Activated CD8-positive, alpha-beta memory T cell treated with anti-CD3 and anti-CD28 coated beads, Interleukin-2, amount 50 U/mL, for 1 hour (primary cell): ENCODE results near the gene CSMD2.

Experiments used
- DNase-seq: peaks from one replicate; pipeline ENCODE4 v3.0.0-alpha.2; 2020; ENCODE audit errors: extremely low read depth

Gene CSMD2

GRCh38 chr1:33819290-33819912 is 345.6 kb downstream of the CSMD2 start:
- DNase-seq, result no peak

- no peak for DNase-seq
Measured at GRCh38 chr1:33818071-33818470, 347.0 kb downstream of the CSMD2 start.

GRCh38 chr1:33815061-33815460 is 350.0 kb downstream of the CSMD2 start:
- no peak for DNase-seq

DNA sequence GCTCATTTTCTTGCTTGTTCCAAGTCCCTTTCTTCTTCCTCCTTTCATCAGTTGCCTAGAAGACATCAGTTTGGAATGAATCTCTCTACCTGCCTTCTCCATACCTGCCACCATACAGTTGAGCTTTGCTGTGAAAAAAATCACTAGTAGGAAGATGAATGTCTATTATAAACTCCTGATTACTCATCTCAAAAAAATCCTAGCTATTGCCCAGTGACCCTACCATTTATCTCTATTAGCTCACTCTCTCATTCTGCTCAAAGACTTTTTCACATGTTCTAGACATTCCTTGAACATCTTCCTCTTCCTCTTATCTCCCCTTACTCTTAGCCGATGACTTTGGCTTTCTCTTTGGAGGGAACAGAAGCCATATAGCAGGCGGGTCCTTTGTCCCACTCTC is 350.9 kb downstream of the CSMD2 start:
- DNase-seq, result no peak

DNA sequence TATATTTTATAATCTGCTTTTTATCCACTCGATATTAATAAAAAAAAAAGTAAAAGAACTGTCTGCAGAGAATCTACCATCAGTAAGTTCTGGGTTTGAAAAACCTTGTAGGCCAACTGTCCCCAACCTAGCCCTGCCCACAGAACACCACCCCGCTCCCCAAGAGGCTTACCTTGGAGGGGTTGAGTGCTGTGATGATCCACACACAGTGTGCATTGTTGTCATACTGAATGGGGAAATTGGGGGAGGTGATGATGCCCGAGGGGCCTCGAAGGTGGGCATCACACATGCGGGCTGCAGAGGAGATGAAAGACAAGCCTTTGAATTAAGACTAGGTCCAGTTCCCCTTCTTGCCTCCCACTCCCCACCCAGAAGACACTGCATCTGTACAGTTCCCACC is 354.5 kb downstream of the CSMD2 start:
- DNase-seq, result no peak

- no peak for DNase-seq
Measured at GRCh38 chr1:33805988-33806387, 359.0 kb downstream of the CSMD2 start.

- DNase-seq, result no peak
Measured at GRCh38 chr1:33802268-33802667, 362.8 kb downstream of the CSMD2 start.

- DNase-seq, result no peak
Measured at GRCh38 chr1:33797849-33798248, 367.2 kb downstream of the CSMD2 start.

DNA sequence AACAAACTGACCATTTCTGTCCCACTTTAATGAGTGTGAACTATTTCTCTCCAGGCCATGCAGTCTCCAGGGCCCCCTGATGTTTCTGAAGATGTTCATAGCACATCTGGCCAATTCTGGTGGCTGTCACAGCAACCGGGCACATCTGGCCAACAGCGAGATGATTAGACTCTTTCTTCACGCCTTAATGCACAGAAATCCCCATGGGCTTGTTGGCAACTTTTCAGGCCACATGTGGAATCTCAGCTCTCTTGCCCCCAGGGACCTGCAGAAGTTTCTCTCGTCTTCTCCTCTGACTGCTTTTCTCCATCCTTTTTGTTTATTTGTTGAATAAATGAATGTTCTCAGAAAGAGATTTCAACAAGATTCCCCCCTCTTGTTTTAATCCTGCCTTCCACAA is 372.4 kb downstream of the CSMD2 start:
- no peak for DNase-seq

GRCh38 chr1:33792216-33792615 is 372.8 kb downstream of the CSMD2 start:
- no peak for DNase-seq

DNA sequence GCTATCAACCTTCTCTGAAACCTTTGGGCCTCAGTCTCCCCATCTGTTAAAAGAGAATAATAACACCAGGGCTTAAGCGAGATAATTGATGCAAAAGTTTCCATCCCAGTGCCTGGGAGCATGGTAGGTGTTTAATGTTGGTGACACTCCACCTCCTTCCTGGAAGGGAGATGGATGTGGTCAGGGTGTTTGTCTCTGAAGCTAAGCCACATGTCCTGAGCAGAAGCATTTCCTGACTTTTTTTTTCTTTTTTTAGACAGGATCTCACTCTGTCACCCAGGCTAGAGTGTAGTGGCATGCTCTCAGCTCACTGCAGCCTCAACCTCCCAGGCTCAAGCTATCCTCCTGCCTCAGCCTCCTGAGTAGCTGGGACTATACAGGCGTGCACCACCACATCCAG is 373.8 kb downstream of the CSMD2 start:
- no peak for DNase-seq

- DNase-seq, result no peak
Measured at GRCh38 chr1:33790577-33790976, 374.5 kb downstream of the CSMD2 start.

DNA sequence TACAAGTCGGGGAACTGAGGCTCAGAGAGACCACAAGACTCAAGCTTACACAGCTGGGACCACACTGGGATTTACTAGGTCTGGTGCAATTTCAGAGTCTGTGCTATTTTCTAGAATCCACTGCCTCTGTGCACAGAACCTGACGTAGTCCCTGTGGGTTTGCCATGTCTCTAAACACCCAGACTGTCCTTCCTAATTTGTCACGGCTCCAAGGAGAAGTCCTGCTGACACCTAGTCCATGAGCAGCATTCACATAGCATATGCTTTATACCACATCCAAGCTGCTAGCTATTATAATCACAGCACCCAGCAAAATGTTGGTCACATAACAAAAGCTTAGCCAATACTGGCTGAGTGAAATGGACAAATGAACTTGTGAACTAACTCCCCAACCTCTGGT is 380.2 kb downstream of the CSMD2 start:
- no peak for DNase-seq

GRCh38 chr1:33782776-33783175 is 382.3 kb downstream of the CSMD2 start:
- no peak for DNase-seq

DNA sequence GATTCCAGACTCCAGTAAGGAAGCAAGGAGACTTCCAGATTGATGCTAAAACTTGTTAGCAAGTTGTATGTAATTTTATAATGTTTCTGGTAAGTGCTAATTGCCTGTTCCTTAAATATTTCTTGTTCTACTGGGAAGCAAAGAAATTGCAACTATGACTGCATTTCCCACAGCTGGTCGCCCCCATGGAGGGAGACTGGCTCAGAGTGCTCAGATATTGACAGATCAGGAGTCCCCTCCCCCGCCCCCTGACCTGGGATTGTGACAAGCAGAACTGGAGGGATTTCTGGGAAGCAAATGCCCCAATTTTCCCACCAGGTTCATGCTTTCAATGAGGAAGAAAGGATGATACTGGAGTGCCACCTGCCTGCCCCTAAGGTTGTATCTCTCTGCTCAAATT is 383.4 kb downstream of the CSMD2 start:
- DNase-seq, result no peak

DNA sequence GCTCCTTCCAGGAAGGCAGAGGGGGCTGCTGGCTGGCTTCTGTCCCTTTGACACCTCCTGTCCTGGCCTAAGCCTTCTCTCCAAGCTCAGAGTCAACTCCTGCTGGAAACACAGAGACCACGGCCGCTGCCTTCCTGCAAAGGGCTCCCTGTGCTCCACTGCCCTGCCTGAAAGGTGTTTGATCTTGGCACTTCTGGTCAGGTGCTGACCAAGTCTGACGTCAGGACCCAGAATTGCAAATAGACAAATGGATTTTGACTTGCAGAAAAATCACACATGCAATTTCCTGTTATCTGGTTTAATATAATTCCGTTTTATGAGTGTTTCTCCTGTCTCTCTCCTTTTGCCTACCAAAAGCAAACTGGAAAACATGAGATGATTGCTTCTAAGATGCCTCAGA is 387.7 kb downstream of the CSMD2 start:
- DNase-seq, result no peak

DNA sequence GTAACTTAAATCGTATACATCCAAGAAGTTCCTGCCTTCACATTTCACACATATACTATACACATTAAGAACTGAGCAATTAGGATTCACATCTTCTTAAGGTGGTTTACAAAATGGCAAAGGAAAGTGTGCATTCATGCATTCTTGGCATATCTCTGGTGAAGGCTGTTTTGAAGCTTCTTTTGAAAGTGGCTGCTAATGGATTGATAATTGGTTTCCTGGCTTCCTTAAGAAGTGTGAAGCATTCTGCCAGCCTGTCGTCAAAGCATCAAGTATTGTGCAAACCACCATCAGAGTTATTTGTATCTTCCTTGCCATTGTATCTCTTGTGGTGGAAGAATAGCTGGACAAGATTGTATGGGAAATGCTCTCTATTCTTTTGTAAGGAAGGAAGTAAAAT is 396.2 kb downstream of the CSMD2 start:
- DNase-seq, result no peak

DNA sequence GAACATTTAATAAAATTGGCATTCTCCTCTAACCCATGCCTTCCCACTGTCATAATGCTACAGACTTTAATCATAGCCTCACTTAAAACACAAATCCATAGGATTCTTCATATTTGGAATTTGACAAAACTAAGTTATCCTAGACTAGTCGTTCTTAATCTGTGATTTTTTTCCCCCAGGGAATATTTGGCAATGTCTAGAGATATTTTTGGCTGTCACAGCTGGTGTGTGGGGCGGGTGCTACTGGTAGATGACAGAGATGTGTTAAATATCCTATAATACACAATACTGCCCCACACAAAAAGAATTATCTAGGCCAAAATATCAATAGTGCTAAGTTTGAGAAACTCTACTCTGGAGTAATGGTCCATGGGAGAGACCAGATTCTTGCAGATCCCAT is 396.9 kb downstream of the CSMD2 start:
- DNase-seq, result no peak

DNA sequence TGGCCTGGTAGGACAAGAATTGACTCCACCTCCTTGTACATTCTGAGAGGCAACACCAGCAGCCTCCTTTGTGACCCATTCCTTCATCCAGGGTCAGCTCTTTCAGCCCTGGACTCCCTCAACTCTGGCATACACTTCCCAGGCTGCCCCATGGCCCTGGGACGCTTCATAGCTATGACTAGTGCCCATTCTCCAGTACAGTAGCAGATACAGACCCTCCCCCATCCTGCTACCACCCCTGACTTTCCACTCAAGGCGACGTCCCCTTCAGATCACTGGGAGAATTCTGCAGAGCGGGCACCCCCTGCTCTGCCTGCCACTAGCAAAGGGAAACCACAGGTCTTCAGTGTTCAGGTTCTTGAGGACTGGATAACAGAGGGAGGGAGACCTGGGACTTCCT is 400.9 kb downstream of the CSMD2 start:
- DNase-seq, result no peak

DNA sequence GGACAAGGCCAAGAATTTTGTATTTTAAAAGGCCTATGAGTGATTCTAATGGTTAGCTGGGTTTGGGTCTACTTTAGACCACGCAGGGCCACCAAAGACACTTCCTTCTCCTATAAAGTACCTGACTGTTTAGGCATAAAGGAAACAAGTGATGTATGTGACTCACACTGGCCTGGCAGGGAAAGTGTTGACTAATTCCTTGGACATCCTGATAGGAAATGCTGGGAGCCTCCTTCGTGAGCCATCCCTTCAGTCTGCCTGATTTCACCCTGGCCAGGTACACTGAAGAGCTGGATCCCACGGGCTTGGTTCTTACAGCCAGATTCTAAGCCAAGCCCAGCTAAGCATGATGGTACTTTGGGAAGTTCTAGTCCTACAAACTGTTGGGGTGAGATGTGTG is 401.6 kb downstream of the CSMD2 start:
- no peak for DNase-seq

- no peak for DNase-seq
Measured at GRCh38 chr1:33762962-33763361, 402.1 kb downstream of the CSMD2 start.

GRCh38 chr1:33762109-33762830 is 402.8 kb downstream of the CSMD2 start:
- DNase-seq, result no peak

GRCh38 chr1:33758698-33759097 is 406.3 kb downstream of the CSMD2 start:
- DNase-seq, result no peak
